ENCODE data around the gene OOSP1. TPM values are rescaled to one million over a fixed set of nuclear protein-coding genes. Genes with fewer than 3 reads are reported as not detected.

The OOSP1 gene
- total RNA-seq, 2 experiments from 2014 or later = not detected

- Mint-ChIP-seq H3K4me1 (ENCODE audit: low read depth) (no peaks in the 10 kb centered on the region), H3K27me3 (peaks cover 8% of the 10 kb centered on the region), H3K27ac (no peak overlapping the region), H3K4me3 (no peak overlapping the region), H3K36me3 (peaks cover 6% of the 10 kb centered on the region), H3K9me3 (peaks cover 31% of the 10 kb centered on the region)
- POLR2A ChIA-PET = no interaction called here
- CTCF ChIA-PET = no interaction called here
- DNase-seq = no peak
- intact Hi-C loops (cut with micrococcal nuclease) = no loop called here
Observed at GRCh38 chr11:59931688-59932087, 6.5 kb upstream of the OOSP1 start.

DNA sequence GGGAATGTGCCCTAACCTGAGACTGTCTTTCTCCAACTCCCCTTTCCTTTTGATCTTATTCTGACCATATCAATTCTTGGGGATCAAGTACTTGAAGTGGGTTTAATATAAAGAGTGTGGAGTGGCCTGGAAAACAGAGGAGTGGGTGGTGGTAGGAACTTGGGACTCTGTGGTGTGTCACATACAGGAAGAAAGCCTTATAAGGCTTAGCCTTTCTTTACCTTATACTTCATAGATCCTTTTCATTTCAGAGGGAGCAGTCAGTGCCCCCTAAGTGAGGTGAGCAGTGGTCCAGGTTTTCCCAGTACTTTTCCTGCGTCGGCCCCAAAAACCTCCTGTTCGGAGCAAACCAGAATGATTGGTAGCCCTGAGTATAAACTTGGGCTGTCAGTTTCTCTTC lies 486 bp downstream of the OOSP1 start:
- peaks cover 13% of the 10 kb centered on the region for H3K27me3 Mint-ChIP-seq
- ChIA-PET POLR2A (no interaction called here), CTCF (no interaction called here)
- no peak for DNase-seq
- no peaks in the 10 kb centered on the region for H3K4me1 Mint-ChIP-seq (ENCODE audit: low read depth)
- no peak overlapping the region for H3K4me3 Mint-ChIP-seq
- no peaks in the 10 kb centered on the region for H3K9me3 Mint-ChIP-seq
- H3K27ac Mint-ChIP-seq = no peak overlapping the region
- no peaks in the 10 kb centered on the region for H3K36me3 Mint-ChIP-seq
- intact Hi-C loops (cut with micrococcal nuclease) = no loop called here

DNA sequence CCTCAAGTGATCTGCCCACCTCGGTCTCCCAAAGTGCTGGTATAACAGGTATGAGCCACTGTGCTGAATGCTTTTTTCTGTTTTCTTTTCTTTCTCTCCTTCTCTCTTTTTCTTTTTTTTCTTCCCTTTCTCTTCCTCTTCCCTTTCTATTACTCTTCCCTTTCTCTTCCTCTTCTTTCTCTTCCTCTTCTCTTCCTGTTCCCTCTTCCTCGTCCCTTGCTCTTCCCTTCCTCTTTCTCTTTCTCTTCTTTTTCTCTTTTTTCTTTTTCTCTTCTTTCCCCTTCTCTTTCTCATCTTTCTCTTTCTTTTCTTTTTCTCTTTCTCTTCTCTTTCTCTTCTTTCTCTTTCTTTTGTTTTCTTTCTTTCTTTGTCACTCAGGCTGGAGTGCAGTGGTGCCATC lies 1.2 kb downstream of the OOSP1 start:
- Mint-ChIP-seq H3K27me3 (peaks cover 13% of the 10 kb centered on the region), H3K4me3 (no peak overlapping the region), H3K9me3 (no peaks in the 10 kb centered on the region), H3K27ac (no peak overlapping the region), H3K4me1 (ENCODE audit: low read depth) (no peaks in the 10 kb centered on the region), H3K36me3 (no peaks in the 10 kb centered on the region)
- ChIA-PET CTCF (no interaction called here), POLR2A (no interaction called here)
- DNase-seq = no peak
- intact Hi-C loops (cut with micrococcal nuclease) = no loop called here

- POLR2A ChIA-PET = no interaction called here
Observed at GRCh38 chr11:59941091-59941490, 2.9 kb downstream of the OOSP1 start.

GRCh38 chr11:59943997-59944714 lies 5.9 kb downstream of the OOSP1 start:
- Mint-ChIP-seq H3K4me1 (ENCODE audit: low read depth) (no peaks in the 10 kb centered on the region), H3K4me3 (no peak overlapping the region), H3K9me3 (no peaks in the 10 kb centered on the region), H3K36me3 (no peaks in the 10 kb centered on the region), H3K27me3 (peaks cover 24% of the 10 kb centered on the region), H3K27ac (no peak overlapping the region)
- CTCF ChIA-PET = no interaction called here
- POLR2A ChIA-PET = no interaction called here
- no peak for DNase-seq
- intact Hi-C loops (cut with micrococcal nuclease) = no loop called here

More at GRCh38 chr11:59941091-59941490, 2.9 kb downstream of the OOSP1 start:
- no peak for DNase-seq
- intact Hi-C loops (cut with micrococcal nuclease) = no loop called here
- no peaks in the 10 kb centered on the region for H3K36me3 Mint-ChIP-seq
- H3K27me3 Mint-ChIP-seq = peaks cover 15% of the 10 kb centered on the region
- no peaks in the 10 kb centered on the region for H3K4me1 Mint-ChIP-seq (ENCODE audit: low read depth)
- CTCF ChIA-PET = no interaction called here
- no peak overlapping the region for H3K4me3 Mint-ChIP-seq
- H3K27ac Mint-ChIP-seq = no peak overlapping the region
- H3K9me3 Mint-ChIP-seq = no peaks in the 10 kb centered on the region

DNA sequence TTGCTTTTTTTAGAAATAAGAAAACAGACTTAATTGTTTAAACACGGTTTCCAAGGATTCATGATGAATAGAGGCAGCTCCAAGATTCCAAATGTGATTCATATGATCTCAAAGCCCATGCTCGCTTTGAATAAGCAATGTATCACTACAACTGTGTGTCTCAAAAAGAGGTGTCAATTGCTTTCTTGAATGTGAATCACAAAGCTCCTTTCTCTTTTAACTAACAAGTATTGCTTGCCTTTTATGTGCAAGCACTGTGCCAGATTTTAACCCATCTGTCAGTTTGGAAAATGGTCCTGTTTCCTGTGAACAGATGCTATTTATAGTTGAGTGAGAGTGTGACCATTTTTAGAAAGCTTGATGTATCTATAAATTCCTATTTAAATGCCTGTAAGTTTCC lies 6.5 kb downstream of the OOSP1 start:
- intact Hi-C loops (cut with micrococcal nuclease) = no loop called here

GRCh38 chr11:59953463-59954218 lies 15.4 kb downstream of the OOSP1 start:
- ChIA-PET CTCF (no interaction called here), POLR2A (no interaction called here)
- DNase-seq = no peak
- no peaks in the 10 kb centered on the region for H3K4me1 Mint-ChIP-seq (ENCODE audit: low read depth)
- no peaks in the 10 kb centered on the region for H3K9me3 Mint-ChIP-seq
- H3K36me3 Mint-ChIP-seq = no peaks in the 10 kb centered on the region
- H3K4me3 Mint-ChIP-seq = no peak overlapping the region
- H3K27me3 Mint-ChIP-seq = peaks cover 17% of the 10 kb centered on the region
- H3K27ac Mint-ChIP-seq = no peak overlapping the region
- intact Hi-C loops (cut with micrococcal nuclease) = no loop called here

More for the DNA sequence above, 6.5 kb downstream of the OOSP1 start:
- no peaks in the 10 kb centered on the region for H3K9me3 Mint-ChIP-seq
- H3K4me3 Mint-ChIP-seq = no peak overlapping the region
- H3K27me3 Mint-ChIP-seq = peaks cover 27% of the 10 kb centered on the region
- H3K4me1 Mint-ChIP-seq (ENCODE audit: low read depth) = no peaks in the 10 kb centered on the region
- H3K27ac Mint-ChIP-seq = no peak overlapping the region
- no peaks in the 10 kb centered on the region for H3K36me3 Mint-ChIP-seq
- ChIA-PET CTCF (interaction anchor here (1.1 kb wide), 1 partner anchor 190 kb away, joined by 3 read pairs; no protein-coding TSS in a partner anchor), POLR2A (no interaction called here)
- no peak for DNase-seq

- H3K27me3 Mint-ChIP-seq = peaks cover 14% of the 10 kb centered on the region
- no peaks in the 10 kb centered on the region for H3K36me3 Mint-ChIP-seq
- no peak for DNase-seq
- no peaks in the 10 kb centered on the region for H3K9me3 Mint-ChIP-seq
- intact Hi-C loops (cut with micrococcal nuclease) = no loop called here
- no peaks in the 10 kb centered on the region for H3K4me1 Mint-ChIP-seq (ENCODE audit: low read depth)
- no peak overlapping the region for H3K27ac Mint-ChIP-seq
- ChIA-PET CTCF (no interaction called here), POLR2A (no interaction called here)
- no peak overlapping the region for H3K4me3 Mint-ChIP-seq
Observed at GRCh38 chr11:59954219-59954847, 16.1 kb downstream of the OOSP1 start.

DNA sequence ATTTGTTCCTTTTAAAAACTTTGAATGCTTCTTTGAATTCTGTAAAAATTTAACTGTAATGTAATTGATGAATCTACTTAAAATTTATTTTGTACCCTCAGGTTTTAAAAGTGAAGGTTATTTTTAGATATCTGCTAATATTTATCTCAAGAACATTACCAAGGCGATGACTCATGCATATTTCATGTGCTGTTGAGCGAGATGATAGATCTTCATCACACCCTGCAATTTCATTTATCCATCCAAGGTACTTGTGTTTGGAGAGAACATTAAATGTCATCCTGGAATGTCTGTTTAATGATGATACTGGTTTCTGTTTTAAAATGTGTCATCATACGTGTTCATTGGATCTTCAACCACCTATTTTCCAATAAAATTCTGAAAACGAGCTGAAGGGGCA lies 18.9 kb downstream of the OOSP1 start:
- no peak for DNase-seq
- H3K4me3 Mint-ChIP-seq = no peak overlapping the region
- H3K9me3 Mint-ChIP-seq = no peaks in the 10 kb centered on the region
- no peaks in the 10 kb centered on the region for H3K36me3 Mint-ChIP-seq
- no peak overlapping the region for H3K27ac Mint-ChIP-seq
- CTCF ChIA-PET = no interaction called here
- intact Hi-C loops (cut with micrococcal nuclease) = no loop called here
- no peaks in the 10 kb centered on the region for H3K4me1 Mint-ChIP-seq (ENCODE audit: low read depth)
- peaks cover 7% of the 10 kb centered on the region for H3K27me3 Mint-ChIP-seq
- POLR2A ChIA-PET = no interaction called here

DNA sequence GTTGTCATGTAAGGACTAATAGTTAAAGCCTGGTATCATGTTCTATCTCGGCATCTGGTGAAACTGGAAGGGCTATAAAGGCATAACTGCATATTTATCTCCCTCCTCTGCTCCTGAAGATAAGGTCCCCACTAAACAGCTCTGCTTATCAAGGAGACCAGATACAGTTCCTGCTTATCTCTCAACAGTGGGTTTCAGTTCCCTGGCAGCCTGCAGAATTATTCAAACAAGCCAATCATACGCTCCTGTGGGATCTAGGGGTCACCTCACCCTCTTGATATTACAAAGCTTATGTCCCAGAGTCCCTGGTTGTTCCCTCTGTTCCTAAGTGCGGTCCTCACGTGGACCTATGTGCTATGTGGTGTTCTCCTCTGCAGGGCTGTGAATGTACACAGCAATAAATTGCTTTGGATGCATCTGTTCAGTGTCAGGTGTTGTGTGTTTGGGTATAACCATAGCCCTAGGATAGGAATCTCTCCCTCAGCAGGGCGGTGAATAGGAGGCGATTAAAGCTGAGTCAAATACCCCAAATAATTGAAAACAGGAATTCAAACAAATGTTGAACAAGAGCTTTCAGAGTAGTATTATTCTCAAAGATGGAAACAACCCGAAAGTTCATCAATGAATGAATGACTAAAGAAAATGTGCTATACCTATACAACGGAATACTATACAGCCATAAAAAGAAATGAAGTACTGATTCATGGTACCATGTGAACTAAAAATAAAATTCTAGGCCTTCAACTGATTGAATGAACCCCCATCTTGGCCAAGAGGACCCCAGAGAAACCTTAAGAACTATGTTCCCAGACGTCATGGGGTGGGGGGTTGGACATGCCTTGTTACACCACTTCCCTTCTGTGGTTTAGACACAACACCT lies 22.5 kb downstream of the OOSP1 start:
- Mint-ChIP-seq H3K27ac (no peak overlapping the region), H3K9me3 (no peaks in the 10 kb centered on the region), H3K36me3 (no peaks in the 10 kb centered on the region), H3K4me3 (no peak overlapping the region), H3K27me3 (peaks cover 12% of the 10 kb centered on the region), H3K4me1 (ENCODE audit: low read depth) (no peaks in the 10 kb centered on the region)
- CTCF ChIA-PET = no interaction called here
- intact Hi-C loops (cut with micrococcal nuclease) = no loop called here
- no peak for DNase-seq
- POLR2A ChIA-PET = no interaction called here

- intact Hi-C loops (cut with micrococcal nuclease) = no loop called here
- Mint-ChIP-seq H3K4me3 (no peak overlapping the region), H3K9me3 (no peaks in the 10 kb centered on the region), H3K27me3 (peaks cover 9% of the 10 kb centered on the region), H3K27ac (no peak overlapping the region), H3K36me3 (no peaks in the 10 kb centered on the region), H3K4me1 (ENCODE audit: low read depth) (no peaks in the 10 kb centered on the region)
- DNase-seq = no peak
- ChIA-PET CTCF (no interaction called here), POLR2A (no interaction called here)
Observed at GRCh38 chr11:59962107-59962482, 23.9 kb downstream of the OOSP1 start.

- no peaks in the 10 kb centered on the region for H3K36me3 Mint-ChIP-seq
- H3K27me3 Mint-ChIP-seq = peaks cover 6% of the 10 kb centered on the region
- ChIA-PET POLR2A (no interaction called here), CTCF (no interaction called here)
- DNase-seq = no peak
- H3K27ac Mint-ChIP-seq = no peak within 1 kb of the TSS
- intact Hi-C loops (cut with micrococcal nuclease) = no loop called here
- H3K4me3 Mint-ChIP-seq = no peak within 1 kb of the TSS
- H3K4me1 Mint-ChIP-seq (ENCODE audit: low read depth) = no peaks in the 10 kb centered on the region
- H3K9me3 Mint-ChIP-seq = no peaks in the 10 kb centered on the region
Observed at GRCh38 chr11:59963733-59964132, 25.5 kb downstream of the OOSP1 start, which contains the start of gene OOSP4A. Gene OOSP4A, plus strand, starts transcription at chr11:59964033. Its CDS starts 0 bp downstream, at chr11:59964033.

All from activated CD4-positive, alpha-beta memory T cell treated with anti-CD3 and anti-CD28 coated beads for 36 hours (primary cell).